Gastroesophageal sphincter (tissue), 4 donors: ENCODE measurements around the gene FBXO44. TPM values are rescaled to one million over a fixed set of nuclear protein-coding genes. Genes with fewer than 3 reads are reported as not detected.

Experiments
- ATAC-seq: fragments of 150-250 bp; one replicate; pipeline ENCODE4 v1.9.1; 2016; ENCODE audit warnings: mild to moderate bottlenecking, moderate library complexity
- H3K27ac ChIP-seq, 4 donors: fragments of 200-600 bp; sonication (generic) in 3 of 4; 1 replicate in 3 of 4; 2 replicates in 1 of 4; pipeline ENCODE4 v1.5.1; 2016 to 2019
- H3K27me3 ChIP-seq: fragments of 200-600 bp; sonication (generic); one replicate; pipeline ENCODE4 v1.5.1; 2019
- H3K36me3 ChIP-seq, 2 donors: fragments of 200-600 bp; sonication (generic); one replicate each; pipeline ENCODE4 v1.5.1; 2019; ENCODE audit warnings: control low read depth in 1 of 2
- H3K4me1 ChIP-seq, 3 donors: fragments of 200-600 bp; sonication (generic); 1 replicate in 2 of 3; 2 replicates in 1 of 3; pipeline ENCODE4 v1.5.1; 2016 to 2019; ENCODE audit warnings: control low read depth in 2 of 3
- H3K4me3 ChIP-seq, 2 donors: fragments of 200-600 bp; sonication (generic); one replicate each; pipeline ENCODE4 v1.5.1; 2019; ENCODE audit warnings: mild to moderate bottlenecking in 1 of 2, moderate library complexity in 1 of 2
- H3K9me3 ChIP-seq, 3 donors: fragments of 200-600 bp; sonication (generic); one replicate each; pipeline ENCODE4 v1.5.1; 2017 to 2019; ENCODE audit warnings: control low read depth in 2 of 3
- CTCF ChIP-seq, 4 experiments: fragments of 200-600 bp in 2 of 4; fragments of 450-650 bp in 2 of 4; sonication (generic) in 1 of 4; IDR thresholded peaks; one replicate each; pipeline ENCODE4 v1.5.1; 2017 to 2019; ENCODE audit warnings: antibody characterized with exemption in 4 of 4, mild to moderate bottlenecking in 2 of 4, moderate library complexity in 2 of 4
- EP300 ChIP-seq: sonication (generic); formaldehyde crosslinking; IDR thresholded peaks from one replicate; pipeline ENCODE4 v1.6.1; 2017; ENCODE audit warnings: antibody characterized with exemption, mild to moderate bottlenecking
- POLR2A ChIP-seq, 2 donors: fragments of 450-650 bp; IDR thresholded peaks; one replicate each; pipeline ENCODE4 v1.6.1; 2017; ENCODE audit warnings: antibody characterized with exemption in 2 of 2, mild to moderate bottlenecking in 2 of 2, moderate library complexity in 1 of 2
- POLR2AphosphoS5 ChIP-seq: sonication (generic); formaldehyde crosslinking; IDR thresholded peaks from one replicate; pipeline ENCODE4 v1.6.1; 2017; ENCODE audit warnings: antibody characterized with exemption
- WGBS, 2 donors: methylation state at CpG; one replicate each; pipeline ENCODE4 v1.1.5; 2018; ENCODE audit warnings: low coverage in 1 of 2; 5-methylcytosine and 5-hydroxymethylcytosine counted together
- total RNA-seq, 4 donors: library from RNA; depleted of rRNA; stranded (reverse); fragments of >200 nt; gene quantifications; one replicate each; pipeline ENCODE4 v1.1.0, GENCODE V29; 2016

Gene FBXO44
- total RNA-seq, 4 donors from 2014 or later: 10.5 to 22.9 (median 17.2) TPM

GRCh38 chr1:11611638-11612327 lies 42.9 kb upstream of the FBXO44 start:
- TF ChIP-seq CTCF (IDR thresholded peaks at IDR 0.05) (no peak), POLR2A (IDR thresholded peaks at IDR 0.05) (no peak), POLR2AphosphoS5 (no peak), EP300 (no peak)
- no peaks in the 10 kb centered on the region for H3K36me3 ChIP-seq
- no peak overlapping the region for H3K4me3 ChIP-seq
- no peak for ATAC-seq
- H3K9me3 ChIP-seq: peaks cover 0 to 4% (median 0%) of the 10 kb centered on the region in 3 donors
- no peak overlapping the region for H3K27ac ChIP-seq
- H3K4me1 ChIP-seq: no peaks in the 10 kb centered on the region
- peaks cover 35% of the 10 kb centered on the region for H3K27me3 ChIP-seq
- WGBS, 2 donors: 17 to 28% methylated on average over 5 to 6 of the region's 7 CpGs

- Histone ChIP-seq H3K27ac (no peak overlapping the region), H3K27me3 (peaks cover 50% of the 10 kb centered on the region), H3K4me1 (no peaks in the 10 kb centered on the region), H3K4me3 (no peak overlapping the region), H3K9me3 (no peaks in the 10 kb centered on the region), H3K36me3 (no peaks in the 10 kb centered on the region)
- TF ChIP-seq POLR2AphosphoS5 (no peak), POLR2A (IDR thresholded peaks at IDR 0.05) (no peak), CTCF (IDR thresholded peaks at IDR 0.05) (no peak), EP300 (no peak)
- no peak for ATAC-seq
- no CpG with 5 or more reads among the region's 5 CpGs for WGBS, 2 donors
These were observed 41.3 kb upstream of the FBXO44 start for GRCh38 chr1:11613347-11613746.

- Histone ChIP-seq H3K27me3 (peaks cover 68% of the 10 kb centered on the region), H3K9me3 (no peaks in the 10 kb centered on the region), H3K4me1 (no peaks in the 10 kb centered on the region), H3K36me3 (no peaks in the 10 kb centered on the region), H3K4me3 (no peak overlapping the region), H3K27ac (no peak overlapping the region)
- no peak for ATAC-seq
- 47 to 53% methylated on average over 10 to 14 of the region's 16 CpGs for WGBS, 2 donors
- TF ChIP-seq POLR2AphosphoS5 (no peak), CTCF (IDR thresholded peaks at IDR 0.05) (no peak), POLR2A (IDR thresholded peaks at IDR 0.05) (no peak), EP300 (no peak)
These were observed 39.6 kb upstream of the FBXO44 start for GRCh38 chr1:11615090-11615489.

- Histone ChIP-seq H3K27me3 (peaks cover 82% of the 10 kb centered on the region), H3K27ac (no peak overlapping the region), H3K9me3 (no peaks in the 10 kb centered on the region), H3K4me3 (no peak overlapping the region), H3K36me3 (no peaks in the 10 kb centered on the region), H3K4me1 (no peaks in the 10 kb centered on the region)
- ATAC-seq: no peak
- no CpG with 5 or more reads among the region's 7 CpGs for WGBS, 2 donors
- TF ChIP-seq EP300: no peak
- TF ChIP-seq CTCF (IDR thresholded peaks at IDR 0.05): no peak
- TF ChIP-seq POLR2AphosphoS5: no peak
- TF ChIP-seq POLR2A (IDR thresholded peaks at IDR 0.05): no peak
These were observed 37.9 kb upstream of the FBXO44 start for GRCh38 chr1:11616766-11617165.

- H3K9me3 ChIP-seq: no peaks in the 10 kb centered on the region
- no peak overlapping the region for H3K4me3 ChIP-seq
- no peak overlapping the region for H3K27ac ChIP-seq
- H3K27me3 ChIP-seq: peaks cover 82% of the 10 kb centered on the region
- no peak for ATAC-seq
- WGBS, 2 donors: 53 to 70% methylated on average over 2 to 3 of the region's 7 CpGs
- TF ChIP-seq POLR2A (IDR thresholded peaks at IDR 0.05) (no peak), POLR2AphosphoS5 (no peak), CTCF (IDR thresholded peaks at IDR 0.05) (no peak), EP300 (no peak)
- no peaks in the 10 kb centered on the region for H3K36me3 ChIP-seq
- no peaks in the 10 kb centered on the region for H3K4me1 ChIP-seq
These were observed 37.4 kb upstream of the FBXO44 start for GRCh38 chr1:11617314-11617713.
